GM19438 (cell line): ENCODE data around the gene AP3B2.
A peak's percentile ranks its signal among the peaks of the same experiment; 100 is the strongest.
"Not testable (repeated sequence)": the region's sequence is repeated elsewhere in the genome, so short reads cannot be mapped to it uniquely, and the experiment has no call there.

Source experiments
- ATAC-seq: cut with Tn5 transposase; IDR thresholded peaks from one replicate; pipeline ENCODE4 v1.9.1; 2021; ENCODE audit warnings: low read depth; ENCODE audit not compliant: unreplicated experiment

Gene AP3B2, protein sequence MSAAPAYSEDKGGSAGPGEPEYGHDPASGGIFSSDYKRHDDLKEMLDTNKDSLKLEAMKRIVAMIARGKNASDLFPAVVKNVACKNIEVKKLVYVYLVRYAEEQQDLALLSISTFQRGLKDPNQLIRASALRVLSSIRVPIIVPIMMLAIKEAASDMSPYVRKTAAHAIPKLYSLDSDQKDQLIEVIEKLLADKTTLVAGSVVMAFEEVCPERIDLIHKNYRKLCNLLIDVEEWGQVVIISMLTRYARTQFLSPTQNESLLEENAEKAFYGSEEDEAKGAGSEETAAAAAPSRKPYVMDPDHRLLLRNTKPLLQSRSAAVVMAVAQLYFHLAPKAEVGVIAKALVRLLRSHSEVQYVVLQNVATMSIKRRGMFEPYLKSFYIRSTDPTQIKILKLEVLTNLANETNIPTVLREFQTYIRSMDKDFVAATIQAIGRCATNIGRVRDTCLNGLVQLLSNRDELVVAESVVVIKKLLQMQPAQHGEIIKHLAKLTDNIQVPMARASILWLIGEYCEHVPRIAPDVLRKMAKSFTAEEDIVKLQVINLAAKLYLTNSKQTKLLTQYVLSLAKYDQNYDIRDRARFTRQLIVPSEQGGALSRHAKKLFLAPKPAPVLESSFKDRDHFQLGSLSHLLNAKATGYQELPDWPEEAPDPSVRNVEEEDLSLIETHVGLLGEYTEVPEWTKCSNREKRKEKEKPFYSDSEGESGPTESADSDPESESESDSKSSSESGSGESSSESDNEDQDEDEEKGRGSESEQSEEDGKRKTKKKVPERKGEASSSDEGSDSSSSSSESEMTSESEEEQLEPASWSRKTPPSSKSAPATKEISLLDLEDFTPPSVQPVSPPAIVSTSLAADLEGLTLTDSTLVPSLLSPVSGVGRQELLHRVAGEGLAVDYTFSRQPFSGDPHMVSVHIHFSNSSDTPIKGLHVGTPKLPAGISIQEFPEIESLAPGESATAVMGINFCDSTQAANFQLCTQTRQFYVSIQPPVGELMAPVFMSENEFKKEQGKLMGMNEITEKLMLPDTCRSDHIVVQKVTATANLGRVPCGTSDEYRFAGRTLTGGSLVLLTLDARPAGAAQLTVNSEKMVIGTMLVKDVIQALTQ

DNA sequence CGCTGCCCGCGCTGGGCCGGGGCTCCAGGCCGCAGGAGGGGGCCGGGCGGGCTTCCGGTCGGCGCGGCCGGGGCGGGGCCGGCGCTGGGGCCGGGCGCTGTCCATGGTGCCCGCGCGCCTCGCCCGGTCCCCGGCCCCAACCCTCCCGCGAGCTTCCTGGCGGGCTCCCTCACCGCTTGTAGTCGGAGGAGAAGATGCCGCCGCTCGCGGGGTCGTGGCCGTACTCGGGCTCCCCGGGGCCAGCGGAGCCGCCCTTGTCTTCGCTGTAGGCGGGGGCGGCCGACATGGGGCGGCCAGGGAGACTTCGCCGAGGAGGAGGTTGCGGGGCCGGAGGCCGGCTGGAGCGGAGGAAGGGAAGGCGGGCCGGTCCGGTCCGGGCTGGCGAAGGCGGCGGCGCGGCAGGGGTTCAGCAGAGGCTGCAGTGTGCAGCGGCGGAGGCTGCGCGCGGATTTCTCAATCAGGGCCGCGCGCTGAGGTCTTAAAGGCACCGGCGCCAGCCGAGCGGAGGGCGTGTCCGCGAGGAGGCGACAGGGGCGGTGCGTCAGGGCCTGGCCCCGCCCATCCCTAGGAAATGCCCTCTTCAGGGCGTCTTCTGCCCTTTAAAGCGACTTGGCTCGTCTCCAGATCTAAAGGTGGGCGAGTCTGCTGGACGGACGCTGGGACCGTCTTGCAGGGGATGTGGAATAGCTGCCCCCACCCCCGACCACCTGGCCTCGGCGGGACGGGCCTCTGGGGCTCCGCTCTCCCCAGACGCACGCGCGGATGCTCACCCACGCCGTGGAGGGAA, at the start of gene AP3B2:
AP3B2 (minus strand) TSS at position 455 of the 787 bp plus-strand sequence; CDS start at position 286, 169 bp downstream.
- ATAC-seq = peak; percentile 90

DNA sequence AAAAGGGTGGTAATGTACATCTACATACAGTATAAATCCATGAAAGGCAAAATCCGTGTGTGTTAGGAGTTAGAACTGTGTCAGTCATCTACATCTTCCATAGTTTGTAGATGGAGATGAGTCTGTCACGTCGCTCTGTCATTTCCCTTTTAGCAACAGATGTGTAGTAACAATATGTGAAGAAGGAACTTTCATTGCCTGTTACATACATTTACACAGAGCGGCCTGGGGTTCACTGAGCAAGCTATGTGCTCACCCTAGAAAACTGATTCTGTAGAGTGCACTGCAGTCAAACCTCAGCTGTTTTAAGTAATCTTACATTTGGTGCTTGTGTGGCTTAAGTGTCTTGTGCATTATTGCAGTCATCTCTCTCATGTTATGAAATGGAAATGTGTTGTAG, 41.6 kb upstream of the AP3B2 start:
- ATAC-seq = no peak

- peak; percentile 39 for ATAC-seq
Observed at GRCh38 chr15:82750831-82751180, 41.1 kb upstream of the AP3B2 start.

DNA sequence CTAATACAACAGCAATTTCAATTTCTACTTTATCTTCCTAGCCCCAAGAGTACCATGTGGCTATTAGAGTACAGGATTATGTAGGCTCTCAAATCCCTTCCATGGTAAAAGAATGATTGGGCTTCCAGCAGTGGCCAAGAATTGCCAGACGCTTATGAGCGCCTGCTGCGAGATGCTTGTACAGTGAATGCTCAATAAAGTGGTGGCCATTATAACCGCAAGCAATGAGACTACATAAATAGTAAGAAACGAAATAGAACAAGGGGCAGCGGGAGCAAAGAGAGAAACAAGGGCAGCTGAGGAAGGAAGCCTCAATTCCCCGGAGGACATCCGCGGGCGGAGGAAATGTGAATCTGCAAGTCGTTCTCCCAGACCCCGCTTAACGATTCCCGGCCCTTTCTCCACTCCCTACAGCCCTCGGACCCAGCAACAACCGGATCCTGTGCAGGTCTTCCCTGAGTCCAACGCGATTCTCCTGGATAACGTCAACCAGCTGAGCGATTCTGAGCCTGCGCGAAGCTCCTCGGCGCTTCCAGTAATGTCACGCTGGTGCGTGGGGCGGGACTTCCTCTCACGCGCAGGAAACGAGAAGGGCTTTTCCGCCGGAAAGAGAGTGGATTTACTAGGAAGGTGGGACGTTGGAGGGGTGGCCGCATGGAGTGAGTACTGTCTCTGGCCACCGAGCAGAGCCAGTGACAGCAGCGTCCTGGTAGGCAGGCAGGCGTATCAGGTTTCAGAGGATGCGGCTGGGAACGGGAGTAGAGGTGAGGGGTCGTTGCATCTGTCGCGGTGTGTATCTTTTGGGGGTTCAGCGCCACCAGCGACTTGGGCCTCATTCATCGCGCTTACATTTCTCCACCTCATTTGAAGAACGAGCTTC, 40.5 kb upstream of the AP3B2 start:
- peak; percentile 93 for ATAC-seq

GRCh38 chr15:82748315-82748714, 38.6 kb upstream of the AP3B2 start:
- ATAC-seq = no peak

DNA sequence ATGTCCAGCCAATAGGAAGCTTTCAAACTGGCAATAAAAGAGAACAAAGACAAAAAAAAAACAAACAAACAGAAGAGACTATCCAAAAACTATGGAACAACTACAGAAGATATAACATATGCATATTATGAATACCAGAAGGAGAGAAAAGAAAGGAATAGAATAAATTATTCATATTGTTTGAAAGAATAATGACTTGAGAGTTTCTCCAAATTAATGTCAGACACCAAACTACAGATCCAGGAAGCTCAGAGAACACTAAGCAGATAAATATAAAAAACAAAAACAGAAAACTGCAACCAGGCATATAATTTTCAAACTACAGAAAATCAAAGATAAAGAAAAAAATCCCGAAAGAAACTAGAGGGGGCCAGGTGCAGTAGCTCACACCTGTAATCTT, 34.1 kb upstream of the AP3B2 start:
- ATAC-seq = no peak

- no peak for ATAC-seq
Observed at GRCh38 chr15:82742134-82742533, 32.5 kb upstream of the AP3B2 start.

- ATAC-seq = no peak
Observed at GRCh38 chr15:82739086-82739485, 29.4 kb upstream of the AP3B2 start.

DNA sequence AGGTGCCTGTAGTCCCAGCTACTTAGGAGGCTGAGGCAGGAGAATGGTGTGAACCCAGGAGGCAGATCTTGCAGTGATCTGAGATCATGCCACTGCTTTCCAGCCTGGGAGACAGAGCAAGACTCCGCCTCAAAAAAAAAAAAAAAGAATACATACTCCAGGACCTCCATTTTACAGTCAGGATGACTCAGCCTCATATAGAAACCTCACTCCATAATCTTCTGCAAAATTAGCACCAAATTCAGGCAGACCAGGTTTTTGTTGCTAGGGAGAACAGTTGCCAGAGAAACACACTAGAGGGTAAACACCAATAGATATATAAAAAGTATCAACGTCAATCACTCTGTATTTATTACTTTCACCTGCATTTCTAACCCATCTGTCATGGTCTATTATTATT, 28.3 kb upstream of the AP3B2 start:
- no peak for ATAC-seq

- ATAC-seq = no peak
Observed at GRCh38 chr15:82731527-82731926, 21.9 kb upstream of the AP3B2 start.

GRCh38 chr15:82730022-82730530, 20.4 kb upstream of the AP3B2 start:
- no peak for ATAC-seq

DNA sequence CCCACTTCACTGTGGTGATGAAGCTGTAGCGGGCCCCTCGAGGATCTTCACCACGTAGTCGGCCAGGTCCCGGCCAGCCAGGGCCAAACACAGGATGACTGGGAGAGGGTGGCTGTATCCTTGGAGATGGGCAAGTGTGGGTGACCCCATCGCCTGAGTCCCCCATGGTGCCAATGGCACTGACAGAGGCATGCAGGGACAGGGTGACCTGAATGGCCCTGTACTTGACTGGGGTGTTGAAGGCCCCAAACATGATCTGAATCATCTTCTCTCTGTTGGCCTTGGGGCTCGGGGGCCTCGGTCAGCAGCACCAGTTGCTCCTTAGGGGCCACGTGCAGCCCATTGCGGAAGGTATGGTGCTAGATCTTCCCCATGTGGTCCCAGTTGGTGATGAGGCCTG, 17.1 kb upstream of the AP3B2 start:
- ATAC-seq = no peak

DNA sequence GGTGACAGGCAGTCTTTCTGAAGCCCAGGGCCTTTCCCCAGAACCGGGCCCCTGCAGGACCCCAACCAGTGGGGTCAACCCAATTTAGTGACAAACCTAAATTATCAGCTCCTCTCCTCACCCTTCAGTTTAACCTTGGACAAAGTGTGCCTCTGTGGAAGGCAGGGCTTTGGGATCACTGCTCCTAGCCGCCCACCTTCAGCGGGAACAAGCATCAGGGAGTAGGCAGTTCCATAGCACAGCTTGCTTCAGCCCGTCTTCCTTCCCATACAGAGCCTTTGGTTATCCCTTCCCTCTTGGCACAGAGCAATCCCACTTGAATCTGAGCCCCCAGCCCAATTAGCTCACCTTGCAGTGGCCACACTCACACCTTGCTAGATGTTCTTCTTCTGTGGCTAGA, 5.3 kb upstream of the AP3B2 start:
- ATAC-seq = no peak

GRCh38 chr15:82714016-82714415, 4.3 kb upstream of the AP3B2 start:
- ATAC-seq = no peak

DNA sequence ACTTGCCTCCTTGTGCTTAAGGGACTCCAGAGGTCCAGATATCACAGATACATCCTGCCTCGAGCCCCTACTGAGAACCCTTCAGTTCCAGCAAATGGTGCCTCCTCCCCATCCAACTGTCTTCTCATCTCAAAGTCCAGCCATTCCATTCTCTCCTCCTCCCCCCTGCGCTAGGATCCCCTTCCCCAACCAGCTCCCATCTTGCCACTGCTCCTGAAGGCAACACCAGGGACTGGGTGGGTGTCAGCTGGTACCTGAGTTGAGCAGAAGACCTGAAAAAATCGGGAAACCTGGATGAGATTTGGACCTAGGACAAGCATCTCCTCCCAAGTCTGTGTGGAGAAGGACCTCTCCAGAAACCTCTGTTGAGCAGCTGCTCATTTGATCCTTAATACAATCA, 2.4 kb upstream of the AP3B2 start:
- ATAC-seq = no peak

DNA sequence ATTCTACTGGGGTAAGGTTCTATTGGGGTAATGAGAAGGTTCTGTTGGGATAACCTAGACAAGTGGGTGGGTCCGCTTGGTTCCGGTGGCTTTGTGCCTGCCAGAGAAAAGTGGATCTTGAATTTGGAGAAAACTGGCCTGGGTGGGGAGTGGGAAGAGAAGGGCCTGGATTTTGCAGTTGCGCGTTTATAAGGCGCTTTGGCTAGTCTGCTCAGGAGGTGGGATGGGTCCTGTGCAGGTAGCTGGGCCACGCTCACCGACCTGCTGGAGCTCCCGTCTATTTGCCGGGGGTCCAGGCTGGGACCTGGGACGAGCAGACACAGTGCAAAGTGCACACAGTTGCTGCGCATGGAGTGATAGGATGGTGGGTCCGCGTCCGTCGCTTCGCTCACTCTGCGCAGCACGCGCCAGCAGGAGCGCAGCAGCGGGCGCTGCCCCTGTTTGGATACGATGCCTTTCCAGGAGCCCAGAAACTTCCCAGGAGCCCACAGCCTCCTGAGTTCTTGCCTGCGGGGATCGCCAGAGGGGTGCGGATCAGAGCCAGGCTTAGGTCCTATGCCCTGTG, 1.3 kb upstream of the AP3B2 start:
- no peak for ATAC-seq

- ATAC-seq = no peak
Observed at GRCh38 chr15:82710208-82710555, 507 bp upstream of the AP3B2 start.

DNA sequence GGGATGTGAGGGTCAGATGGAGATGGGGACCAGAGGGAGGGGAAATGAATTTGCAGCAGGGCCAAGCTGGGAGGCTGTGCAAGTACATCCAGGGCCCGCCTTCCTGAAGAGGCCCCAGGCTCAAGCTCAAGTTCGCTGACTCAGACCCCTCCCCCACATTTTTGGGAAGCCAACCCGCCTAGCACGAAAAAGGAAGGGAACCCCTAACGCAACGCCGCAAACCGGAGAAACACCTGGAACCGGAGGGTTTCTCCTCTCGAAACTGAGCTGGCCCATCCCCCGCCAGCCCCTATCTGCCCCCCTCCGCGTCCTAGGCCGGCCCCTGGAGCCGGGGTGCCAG, 624 bp downstream of the AP3B2 start:
- no peak for ATAC-seq

- ATAC-seq = not testable (repeated sequence)
Observed at GRCh38 chr15:82705856-82706255, 3.8 kb downstream of the AP3B2 start.
